Thoracic aorta (tissue), 2 donors: ENCODE results near the gene PCGF1. TPM values are rescaled to one million over a fixed set of nuclear protein-coding genes. Genes with fewer than 3 reads are reported as not detected.

Source experiments
- ATAC-seq: fragments of 150-250 bp; one replicate; pipeline ENCODE4 v1.8.0; 2017; ENCODE audit warnings: low read depth; ENCODE audit not compliant: insufficient number of reproducible peaks, low FRiP score
- DNase-seq: peaks from one replicate; pipeline ENCODE4 v3.0.0-alpha.2; 2020; ENCODE audit warnings: low spot score
- H3K27ac ChIP-seq, 2 donors: fragments of 200-600 bp; sonication (generic); 1 replicate in 1 of 2; 2 replicates in 1 of 2; pipeline ENCODE4 v1.5.1; 2016; ENCODE audit warnings: mild to moderate bottlenecking in 2 of 2, moderate library complexity in 2 of 2
- H3K27me3 ChIP-seq: fragments of 200-600 bp; sonication (generic); replicated peaks from 2 replicates; pipeline ENCODE4 v1.6.0; 2016; ENCODE audit warnings: mild to moderate bottlenecking; ENCODE audit not compliant: insufficient read depth
- H3K36me3 ChIP-seq: fragments of 200-600 bp; sonication (generic); one replicate; pipeline ENCODE4 v1.5.1; 2016
- H3K4me1 ChIP-seq, 2 donors: fragments of 200-600 bp; sonication (generic); 1 replicate in 1 of 2; 2 replicates in 1 of 2; pipeline versions ENCODE4 v1.5.1 to v1.6.0; 2016; ENCODE audit warnings: low read depth in 2 of 2, mild to moderate bottlenecking in 1 of 2; ENCODE audit not compliant: control insufficient read depth in 1 of 2
- H3K4me3 ChIP-seq: fragments of 200-600 bp; sonication (generic); 2 replicates; pipeline ENCODE4 v1.5.1; 2016; ENCODE audit warnings: mild to moderate bottlenecking
- H3K9me3 ChIP-seq: fragments of 200-600 bp; sonication (generic); 2 replicates; pipeline ENCODE4 v1.5.1; 2016
- CTCF ChIP-seq: fragments of 200-600 bp; sonication (generic); IDR thresholded peaks from one replicate; pipeline ENCODE4 v1.5.1; 2019; ENCODE audit warnings: antibody characterized with exemption
- total RNA-seq, 2 donors: library from RNA; depleted of rRNA; stranded (reverse); fragments of >200 nt; gene quantifications; one replicate each; pipeline versions ENCODE4 v1.1.0 to v1.2.3, GENCODE V29; 2016

The PCGF1 gene
- total RNA-seq, 2 donors from 2014 or later: 7.8 to 8.0 TPM

- peak overlapping the region; percentile 50 for H3K4me3 ChIP-seq
- peaks cover 59% of the 10 kb centered on the region for H3K27me3 ChIP-seq
- H3K27ac ChIP-seq: no peak overlapping the region
- TF ChIP-seq CTCF: no peak
- H3K4me1 ChIP-seq: peaks cover 8 to 29% of the 10 kb centered on the region in 2 donors
- no peaks in the 10 kb centered on the region for H3K9me3 ChIP-seq
- DNase-seq (no peak), ATAC-seq (no peak)
- no peaks in the 10 kb centered on the region for H3K36me3 ChIP-seq
These were observed 6.3 kb upstream of the PCGF1 start for GRCh38 chr2:74513605-74514367.

DNA sequence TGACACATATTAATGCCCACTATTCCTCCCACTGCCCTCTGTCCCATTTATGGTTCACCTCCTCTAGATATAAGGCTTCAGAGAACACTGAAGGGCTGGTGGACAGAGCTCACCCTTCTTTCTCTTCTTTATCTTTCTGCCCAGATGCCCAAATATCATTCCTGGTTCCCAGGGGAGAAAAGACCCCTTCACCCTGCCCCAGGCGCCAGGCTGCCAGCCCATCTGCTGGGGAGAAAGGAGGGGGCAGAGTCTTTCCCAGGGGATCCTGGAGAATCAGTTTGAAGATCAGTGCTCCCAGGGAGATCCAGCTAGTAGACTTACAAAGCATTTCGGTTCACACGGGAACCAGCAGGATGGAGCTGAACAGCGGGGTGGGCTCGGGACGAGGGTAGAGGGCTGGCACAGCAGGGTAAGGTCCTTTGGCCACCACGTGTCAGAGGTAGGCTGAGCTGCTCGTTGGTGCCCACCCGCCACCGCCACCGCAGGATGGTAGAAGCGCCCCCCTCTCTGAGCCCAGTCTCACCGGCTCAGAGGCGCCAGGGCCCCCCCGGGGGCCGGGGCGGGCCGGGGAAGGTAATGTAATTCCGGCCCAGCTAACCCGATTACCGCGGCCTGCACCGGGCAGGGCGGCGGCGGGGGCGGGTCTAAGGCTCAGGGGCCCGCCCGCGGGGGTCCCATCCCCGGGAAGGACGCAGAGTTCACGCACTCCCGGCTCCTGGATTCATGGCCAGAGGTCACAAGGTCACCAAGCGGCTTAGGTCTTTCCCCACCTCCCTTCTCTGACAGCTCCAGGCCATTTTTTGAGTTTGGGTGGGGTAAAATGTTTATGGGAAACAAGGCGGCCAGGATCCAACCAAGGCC lies 5.5 kb upstream of the PCGF1 start:
- Histone ChIP-seq H3K27ac (no peak overlapping the region), H3K27me3 (peaks cover 56% of the 10 kb centered on the region), H3K4me3 (no peak overlapping the region), H3K36me3 (no peaks in the 10 kb centered on the region), H3K4me1 (peaks cover 11 to 32% of the 10 kb centered on the region in 2 donors), H3K9me3 (no peaks in the 10 kb centered on the region)
- DNase-seq (no peak), ATAC-seq (no peak)
- TF ChIP-seq CTCF: no peak

DNA sequence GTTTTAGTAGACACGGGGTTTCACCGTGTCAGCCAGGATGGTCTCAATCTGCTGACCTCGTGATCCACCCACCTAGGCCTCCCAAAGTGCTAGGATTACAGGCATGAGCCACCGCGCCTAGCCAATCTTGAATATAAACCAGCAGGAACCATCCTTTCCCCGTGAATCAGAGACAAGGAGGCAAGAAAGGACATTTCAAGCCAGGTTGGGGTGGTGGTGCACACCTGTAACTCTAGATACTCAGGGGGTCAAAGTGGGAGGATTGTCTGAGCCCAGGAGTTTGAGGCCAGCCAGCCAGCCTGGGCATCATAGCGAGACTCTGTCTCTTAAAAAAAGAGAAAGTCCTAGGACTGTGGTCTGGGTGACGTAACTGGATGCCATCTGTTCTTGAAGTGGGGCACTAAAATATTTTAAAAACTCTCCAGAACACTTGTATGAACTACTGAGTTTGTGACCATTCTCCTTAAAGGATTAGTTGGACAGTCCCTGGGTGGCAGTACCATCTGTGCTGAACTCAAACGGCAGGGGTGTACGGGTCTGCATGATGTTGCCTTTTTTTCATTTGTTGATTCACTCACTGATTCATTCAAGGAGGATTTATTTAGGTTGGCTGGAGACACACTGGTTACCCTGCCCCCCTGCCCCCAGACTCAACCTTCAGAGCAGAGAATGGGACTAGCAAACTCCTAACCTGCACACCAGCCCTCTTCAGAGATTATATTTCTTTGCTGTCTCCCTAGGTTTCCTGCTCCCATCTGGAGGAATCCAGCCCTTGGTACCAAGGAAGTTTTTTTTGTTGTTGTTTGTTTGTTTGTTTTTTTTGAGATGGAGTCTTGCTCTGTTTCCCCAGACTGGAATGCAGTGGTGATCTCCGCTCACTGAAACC lies 3.9 kb upstream of the PCGF1 start:
- H3K27ac ChIP-seq: no peak overlapping the region
- H3K36me3 ChIP-seq: no peaks in the 10 kb centered on the region
- DNase-seq (no peak), ATAC-seq (no peak)
- H3K9me3 ChIP-seq: no peaks in the 10 kb centered on the region
- no peak overlapping the region for H3K4me3 ChIP-seq
- H3K4me1 ChIP-seq: peaks cover 15 to 40% of the 10 kb centered on the region in 2 donors
- peaks cover 43% of the 10 kb centered on the region for H3K27me3 ChIP-seq
- TF ChIP-seq CTCF: no peak

DNA sequence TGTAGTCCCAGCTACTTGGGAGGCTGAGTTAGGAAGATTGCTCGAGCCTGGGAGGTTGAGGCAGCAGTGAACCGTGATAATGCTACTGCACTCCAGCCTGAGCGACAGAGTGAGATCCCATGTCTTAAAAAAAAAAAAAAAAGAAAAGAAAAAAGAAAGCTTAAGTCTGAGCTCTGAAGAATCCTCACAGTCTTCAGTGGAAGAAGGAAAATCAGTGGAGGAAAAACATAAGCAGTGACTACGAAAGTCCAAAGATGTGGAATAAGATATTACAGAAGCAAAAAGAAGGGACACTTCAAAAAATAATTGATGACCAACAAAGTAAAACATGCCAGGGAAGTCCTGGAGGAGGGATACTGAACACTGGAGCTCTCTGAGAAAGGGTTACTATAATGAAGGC lies 2.8 kb upstream of the PCGF1 start:
- ATAC-seq: no peak
- Histone ChIP-seq H3K9me3 (no peaks in the 10 kb centered on the region), H3K36me3 (peaks cover 8% of the 10 kb centered on the region), H3K4me1 (peaks cover 17 to 39% of the 10 kb centered on the region in 2 donors), H3K27ac (no peak overlapping the region), H3K27me3 (peaks cover 33% of the 10 kb centered on the region), H3K4me3 (no peak overlapping the region)
- no peak for DNase-seq
- TF ChIP-seq CTCF: no peak
